NCI-H1105 treated with DMSO at 0.1 percent for 48 hours (cell line): ENCODE measurements around the gene DNAJC17.

ENCODE experiments used
- DNase-seq: peaks from one replicate; lab custom pipeline; 2025; lab: John Stamatoyannopoulos, UW

DNAJC17 gene

DNA sequence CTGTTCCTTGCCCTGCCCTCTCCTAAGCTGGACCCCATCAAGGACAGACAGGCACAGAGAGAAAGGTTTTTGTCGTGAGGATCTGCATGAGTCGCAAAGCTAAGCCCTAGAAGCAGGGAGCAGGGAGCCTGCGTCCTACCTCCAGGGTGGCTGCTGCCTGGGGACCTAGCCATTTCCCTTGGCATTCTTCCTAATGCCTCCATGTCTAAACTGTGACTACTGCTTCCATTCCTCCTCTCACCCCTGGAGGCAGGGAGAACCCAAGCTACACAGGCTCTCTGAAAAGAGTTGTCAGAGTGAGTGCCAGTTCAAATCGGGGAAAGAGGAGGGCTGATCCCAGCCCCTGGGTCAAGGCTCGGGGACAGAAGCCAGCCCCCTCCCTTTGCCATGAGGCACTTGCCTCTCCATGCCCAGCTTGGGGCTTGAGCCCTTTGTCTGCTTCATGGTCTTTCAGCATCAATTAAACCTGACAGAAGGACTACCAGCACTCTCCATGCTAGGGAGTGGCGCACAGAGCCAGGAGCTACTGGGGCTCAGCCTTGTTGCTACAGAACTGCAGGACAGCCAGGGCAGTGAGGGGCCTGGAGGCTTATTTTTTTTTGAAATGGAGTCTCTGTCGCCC lies 41.0 kb downstream of the DNAJC17 start:
- DNase-seq, result no peak

DNA sequence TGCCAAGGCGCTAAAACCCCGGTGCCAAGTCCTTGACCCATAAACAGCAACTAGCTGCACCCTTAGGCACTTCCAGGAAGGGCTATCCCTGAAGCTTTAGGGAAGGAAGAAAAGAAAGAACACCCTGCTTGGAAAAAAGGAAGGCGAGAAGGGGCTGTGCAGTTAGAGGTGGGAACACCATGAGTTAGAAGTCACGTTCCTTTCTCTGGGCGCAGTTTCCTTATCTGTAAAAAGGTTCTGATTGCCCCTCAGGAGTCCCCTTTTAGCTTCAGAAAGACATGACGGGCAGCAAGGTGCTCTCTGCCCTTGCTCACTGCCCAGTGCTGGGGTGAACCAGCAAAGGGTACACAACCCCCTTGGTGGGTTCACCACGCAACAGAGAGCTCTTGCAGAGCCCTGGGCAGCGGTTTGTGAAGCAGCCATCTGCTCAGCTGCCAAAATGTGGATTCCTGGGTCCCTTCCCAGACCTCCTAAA lies 42.6 kb downstream of the DNAJC17 start:
- DNase-seq, result no peak

DNA sequence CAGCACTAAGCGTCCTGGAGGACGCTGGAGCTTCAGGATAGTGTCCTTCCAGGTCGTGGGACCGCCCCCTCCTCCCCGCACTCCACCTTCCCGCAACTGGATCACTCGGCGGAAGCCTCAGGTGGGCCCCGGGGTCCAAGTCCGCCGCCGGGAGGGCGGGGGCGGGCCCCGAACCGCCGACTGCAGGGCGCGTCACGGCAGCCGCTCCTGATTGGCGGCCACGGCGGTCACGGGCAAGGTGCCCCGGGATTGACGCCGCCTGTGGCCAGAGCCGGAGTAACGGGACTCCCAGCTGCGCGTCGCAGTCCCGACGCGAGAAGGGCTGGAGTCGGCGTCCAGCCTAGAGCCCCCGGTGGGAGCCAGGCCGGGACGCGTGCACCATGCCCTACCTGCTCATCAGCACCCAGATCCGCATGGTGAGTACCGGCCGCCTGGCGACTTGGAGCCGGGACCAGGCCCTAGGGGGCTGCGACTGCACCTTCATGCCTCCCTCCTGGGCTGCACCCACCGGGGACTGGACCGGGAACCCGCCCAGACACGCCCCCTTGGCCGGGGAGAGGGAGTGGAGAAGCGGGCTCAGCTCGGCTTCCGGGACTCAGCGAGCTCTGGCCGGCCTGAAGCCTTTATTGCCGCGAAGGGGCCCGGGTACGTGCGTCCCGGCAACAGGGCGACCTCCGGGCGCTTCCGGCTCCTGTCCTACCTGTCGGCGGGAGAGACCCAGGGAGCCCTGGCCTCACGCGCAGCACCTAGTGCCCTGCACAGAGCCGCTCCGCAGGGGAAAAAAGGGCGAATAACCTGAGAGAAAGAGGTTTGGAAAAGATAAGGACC lies 43.3 kb downstream of the DNAJC17 start, which contains the start of gene GCHFR:
TSS of gene GCHFR (plus strand) at position 268 of the 828 bp plus-strand sequence. CDS start at position 381, 113 bp downstream.
- DNase-seq, result no peak

DNA sequence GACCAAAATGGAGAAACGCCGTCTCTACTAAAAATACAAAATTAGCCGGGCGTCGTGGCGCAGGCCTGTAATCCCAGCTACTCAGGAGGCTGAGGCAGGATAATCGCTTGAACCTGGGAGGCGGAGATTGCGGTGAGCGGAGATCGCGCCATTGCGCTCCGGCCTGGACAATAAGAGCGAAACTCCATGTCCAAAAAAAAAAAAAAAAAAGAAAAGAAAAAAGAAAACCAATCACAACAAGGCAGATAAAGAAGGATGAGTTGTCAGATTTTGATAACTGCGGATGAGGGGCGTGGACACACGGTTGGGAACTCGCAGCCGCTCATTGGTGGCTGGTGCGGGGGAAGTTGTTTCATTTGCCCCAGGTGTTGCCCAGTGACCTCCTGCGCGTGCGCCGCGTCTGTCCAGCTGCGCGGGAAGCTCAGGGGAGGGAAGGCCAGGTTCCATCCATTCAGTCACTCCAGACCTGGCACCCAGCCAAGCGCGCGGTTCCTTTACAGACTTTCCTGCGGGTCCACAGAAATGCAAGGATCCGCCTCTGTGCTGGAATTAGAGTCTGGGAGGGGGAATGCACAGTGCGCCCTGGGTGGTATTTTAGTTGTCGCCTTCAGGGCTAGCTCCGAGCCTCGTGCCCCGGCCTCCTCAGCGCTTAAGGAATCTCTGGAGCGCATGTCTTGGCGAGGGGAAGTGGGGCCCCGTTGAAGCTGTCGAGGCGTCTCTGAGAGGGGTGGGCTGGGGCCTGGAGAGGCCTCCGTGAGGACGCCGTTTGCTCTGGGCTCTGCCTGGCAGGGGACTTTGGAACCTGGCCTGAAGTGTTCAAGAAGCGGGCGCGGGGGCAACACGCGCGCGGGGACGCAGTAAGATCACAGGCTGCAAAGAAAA lies 44.1 kb downstream of the DNAJC17 start:
- DNase-seq, result no peak

DNA sequence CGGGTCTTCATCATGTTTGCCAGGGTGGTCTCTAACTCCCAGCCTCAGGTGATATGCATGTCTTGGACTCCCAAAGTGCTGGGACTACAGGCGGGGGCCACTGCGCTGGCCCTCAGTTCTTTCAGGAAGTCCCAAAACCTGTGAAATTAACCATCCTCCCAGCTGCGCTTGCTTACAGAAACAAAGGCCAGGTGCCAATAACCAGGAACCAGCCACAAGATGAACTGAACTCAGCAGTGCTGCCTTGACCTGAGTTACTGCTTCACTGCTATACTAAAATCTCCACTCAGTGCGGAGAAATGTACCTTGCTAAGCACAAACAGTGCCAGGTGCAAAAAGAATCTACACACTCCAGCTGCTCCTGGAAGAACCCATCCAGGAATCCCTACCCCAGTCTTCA lies 47.3 kb downstream of the DNAJC17 start:
- no peak for DNase-seq

DNA sequence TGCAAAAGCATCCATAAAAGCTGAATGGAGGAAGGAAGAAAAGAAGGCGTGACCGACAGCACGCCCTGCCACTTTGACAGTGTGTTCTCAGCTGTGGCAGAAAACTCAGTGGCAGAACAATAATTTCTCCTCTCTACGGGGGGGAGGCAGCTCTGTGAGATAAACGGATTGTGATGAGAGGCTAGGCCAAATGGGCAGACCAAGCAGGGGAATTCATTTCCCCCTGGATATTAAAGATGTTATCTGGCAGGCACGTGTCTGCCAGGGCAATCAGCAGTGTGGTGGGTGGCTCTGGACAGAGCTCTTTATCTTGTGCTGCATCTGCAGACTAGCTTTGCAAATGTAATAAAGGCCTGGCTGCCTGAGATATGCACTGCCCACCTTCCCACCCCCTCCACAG lies 50.3 kb downstream of the DNAJC17 start:
- DNase-seq, result no peak

DNA sequence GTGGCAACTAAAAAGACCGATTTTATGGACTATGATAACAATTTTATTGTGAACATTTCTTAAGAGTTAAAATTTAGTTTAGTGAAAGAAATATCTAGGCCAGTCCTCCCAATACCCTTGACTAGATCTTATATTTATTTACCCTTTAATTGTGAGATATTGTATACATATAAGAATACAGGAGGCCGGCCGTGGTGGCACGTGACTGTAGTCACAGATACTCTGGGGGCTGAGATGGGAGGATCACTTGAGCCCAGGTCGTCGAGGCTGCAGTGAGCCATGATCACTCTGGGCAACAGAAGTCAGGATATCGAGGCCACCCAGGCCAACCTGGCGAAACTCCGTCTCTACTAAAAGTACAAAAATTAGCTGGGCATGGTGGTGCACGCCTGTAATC lies 51.5 kb downstream of the DNAJC17 start:
- no peak for DNase-seq

DNA sequence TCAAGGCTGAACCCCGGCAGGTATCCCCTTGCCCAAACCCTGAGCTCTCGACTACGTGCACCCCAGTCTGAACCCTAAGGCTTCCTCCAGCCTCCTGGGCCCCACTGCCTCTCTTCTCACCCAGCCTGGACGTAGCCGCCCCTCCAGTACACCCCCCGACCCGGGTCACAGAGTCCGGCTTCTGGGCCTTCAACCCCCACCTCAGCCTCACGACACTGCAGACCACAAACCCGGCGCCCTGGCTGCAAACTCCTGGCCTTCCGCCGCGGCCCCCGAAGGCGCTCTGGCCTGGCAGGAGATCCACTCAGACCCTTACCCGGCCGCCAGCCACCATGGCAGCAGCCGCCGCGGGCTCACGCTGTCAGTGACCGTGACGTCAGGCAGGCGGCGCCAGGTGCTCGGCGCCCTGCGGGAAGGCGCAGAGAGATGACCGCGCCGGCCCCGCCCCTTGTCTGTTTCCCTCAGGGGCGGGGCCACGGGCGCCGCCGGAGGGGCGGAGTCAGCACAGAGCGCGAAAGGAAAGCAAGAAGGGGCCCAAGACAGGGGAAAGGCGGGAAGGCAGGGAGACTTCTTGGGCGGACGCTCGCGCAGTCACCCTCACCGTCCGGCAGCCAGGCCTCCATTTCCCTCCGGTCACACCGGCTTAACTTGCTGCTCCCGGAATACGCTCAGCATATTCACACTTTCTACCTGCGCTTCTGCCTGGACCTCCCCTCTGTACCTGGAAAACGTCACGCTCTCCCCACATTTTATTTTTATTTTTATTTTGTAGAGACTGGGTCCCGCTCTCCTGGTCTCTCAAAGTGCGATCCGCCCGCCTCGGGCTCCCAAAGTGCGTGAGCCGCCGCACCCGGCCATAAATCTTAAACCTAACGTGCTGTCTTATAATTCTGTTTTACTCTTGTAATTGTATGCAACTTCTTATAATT lies 52.1 kb downstream of the DNAJC17 start, which contains the start of gene RMDN3:
TSS of gene RMDN3 (minus strand) at position 372 of the 929 bp plus-strand sequence. CDS start 471 bp downstream, outside the sequence.
- DNase-seq, result peak; percentile 78

DNA sequence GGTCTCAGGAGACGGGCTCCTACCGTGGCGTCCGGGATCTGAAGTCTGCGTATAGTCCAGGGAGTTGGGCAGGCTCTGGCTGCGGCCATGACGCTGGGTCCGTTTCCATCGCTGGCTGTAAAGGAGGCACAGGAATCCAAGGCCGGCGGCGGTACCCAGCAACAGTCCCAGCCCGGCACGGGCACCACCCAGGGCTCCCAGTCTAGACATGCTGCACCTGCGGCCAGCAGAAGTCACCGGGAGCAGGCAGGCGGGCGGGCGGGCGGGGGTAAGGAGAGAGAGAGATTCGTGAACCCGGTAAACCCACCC lies 52.7 kb downstream of the DNAJC17 start:
- no peak for DNase-seq

DNA sequence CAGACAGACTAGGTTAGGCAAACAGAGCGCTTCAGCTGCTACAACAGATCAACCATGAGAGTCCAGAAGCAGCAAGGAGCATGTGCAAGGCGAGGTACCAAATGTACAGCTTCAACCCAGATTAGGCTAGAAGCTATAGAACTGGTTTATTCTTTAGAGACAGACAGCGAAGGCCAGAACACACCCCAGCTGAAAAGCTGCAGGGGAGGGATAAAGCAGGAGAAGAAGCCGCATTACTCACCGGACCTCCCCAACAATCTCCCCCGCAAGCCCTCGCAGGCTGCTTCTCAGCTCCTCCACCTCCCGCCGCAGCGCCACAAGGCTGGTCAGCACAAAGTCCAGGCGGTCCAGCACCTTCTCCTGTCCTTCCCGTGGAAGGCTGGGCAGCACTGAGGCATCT lies 55.5 kb downstream of the DNAJC17 start:
- DNase-seq, result no peak

DNA sequence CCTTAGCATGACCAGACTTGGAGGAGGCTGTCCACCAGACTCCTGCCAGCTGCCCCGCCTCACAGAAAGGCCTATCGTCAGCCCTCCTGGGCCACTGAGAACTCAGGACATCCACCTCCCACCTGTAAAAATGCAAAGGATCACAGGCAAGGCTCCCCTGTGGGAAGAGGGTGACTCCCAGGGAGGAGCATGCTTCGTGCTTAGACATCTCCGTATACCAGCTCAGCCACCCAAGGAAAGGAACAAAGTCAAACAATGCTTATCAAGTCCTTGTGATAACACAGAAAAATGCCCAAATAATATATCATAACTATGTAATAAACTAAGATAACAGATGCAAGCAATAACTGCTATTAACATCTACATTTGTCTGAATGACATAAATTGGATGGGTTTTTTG lies 56.4 kb downstream of the DNAJC17 start:
- no peak for DNase-seq

DNA sequence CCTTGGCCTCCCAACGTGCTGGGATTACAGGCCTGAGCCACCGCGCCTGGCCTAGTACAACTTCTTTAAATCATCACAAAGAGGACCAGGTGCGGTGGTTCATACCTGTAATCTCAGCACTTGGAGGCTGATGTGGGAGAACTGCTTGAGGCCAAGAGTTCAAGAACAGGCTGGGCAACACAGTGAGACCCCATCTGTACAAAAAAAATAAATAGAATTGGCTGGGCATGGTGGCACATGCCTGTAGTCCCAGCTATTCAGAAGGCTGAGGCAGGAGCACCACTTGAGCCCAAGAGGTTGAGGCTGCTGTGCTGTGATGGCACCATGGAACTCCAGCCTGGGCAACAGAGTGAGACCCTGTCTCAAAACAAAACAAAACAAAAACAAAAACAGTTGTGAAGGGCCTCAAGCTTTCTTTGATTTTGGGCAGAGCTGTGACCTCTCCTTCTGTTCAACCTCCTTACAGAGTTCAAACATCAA lies 58.1 kb downstream of the DNAJC17 start:
- no peak for DNase-seq

DNA sequence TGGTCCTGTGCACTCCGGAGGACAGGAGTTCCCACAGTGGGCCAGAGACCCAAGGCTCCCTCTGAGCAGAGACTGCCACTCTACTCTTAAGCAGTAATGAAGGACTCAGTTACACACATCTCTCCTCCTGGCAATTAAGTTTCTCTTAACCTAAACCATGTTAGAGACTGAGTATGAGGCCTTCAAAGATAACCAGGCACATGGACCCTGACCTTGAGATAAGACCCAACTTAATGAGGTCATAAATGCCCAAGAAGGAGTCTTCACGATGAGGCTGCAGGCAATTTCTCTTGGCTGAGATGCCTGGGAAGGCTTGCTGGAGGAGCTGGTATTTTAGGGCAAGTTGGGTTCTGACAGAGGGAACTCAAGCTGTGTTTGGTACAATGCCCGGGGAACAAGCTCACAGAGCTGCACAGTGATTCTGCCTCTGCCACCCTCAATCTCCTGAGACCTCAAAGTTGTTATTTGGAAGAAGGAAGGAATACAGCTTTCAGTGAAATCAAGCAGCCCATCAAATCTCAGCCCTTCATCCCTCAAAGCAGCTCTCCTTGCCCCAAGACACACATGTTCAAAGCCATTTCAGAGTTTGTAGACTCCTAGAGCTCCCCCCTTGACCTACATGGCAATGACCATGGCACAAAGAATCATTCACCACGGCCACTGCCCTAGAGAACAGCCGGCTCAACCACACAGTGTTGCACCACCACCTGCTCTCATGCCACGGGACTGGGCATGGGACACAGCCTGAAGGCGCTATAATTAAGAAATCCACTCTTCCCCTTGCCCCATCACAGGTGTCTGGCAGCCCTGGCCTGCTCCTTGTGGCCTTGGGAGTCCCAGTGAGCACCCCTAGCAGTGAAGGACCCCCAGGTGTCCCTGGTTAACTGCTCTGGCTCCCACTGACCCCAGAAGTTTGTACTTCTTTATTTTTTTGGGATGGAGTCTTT lies 59.3 kb downstream of the DNAJC17 start:
- no peak for DNase-seq

DNA sequence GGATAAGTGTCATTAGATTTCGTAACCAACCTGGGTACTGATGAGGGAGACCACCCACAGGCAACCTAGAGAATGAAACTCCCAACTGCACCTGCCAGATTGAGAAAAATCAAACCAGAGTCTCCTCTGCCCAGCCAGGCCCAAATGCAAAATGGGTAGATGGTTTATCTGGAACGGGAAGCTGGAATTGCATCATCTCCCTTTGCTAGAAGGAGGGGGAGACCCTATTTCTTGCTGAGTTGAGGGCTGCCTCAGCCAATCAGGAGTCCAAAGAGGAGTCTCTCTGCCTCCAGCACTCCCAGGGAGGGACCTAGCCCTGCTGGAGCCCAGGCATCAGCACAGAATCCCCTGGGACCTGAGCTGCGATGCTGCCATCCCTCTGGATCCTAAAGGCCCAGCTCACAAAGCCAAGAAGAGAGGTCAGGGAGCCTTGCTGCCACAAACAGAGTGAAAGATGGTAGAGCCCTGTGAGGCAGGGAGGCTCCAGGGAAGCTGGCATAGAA lies 60.3 kb downstream of the DNAJC17 start:
- no peak for DNase-seq

DNA sequence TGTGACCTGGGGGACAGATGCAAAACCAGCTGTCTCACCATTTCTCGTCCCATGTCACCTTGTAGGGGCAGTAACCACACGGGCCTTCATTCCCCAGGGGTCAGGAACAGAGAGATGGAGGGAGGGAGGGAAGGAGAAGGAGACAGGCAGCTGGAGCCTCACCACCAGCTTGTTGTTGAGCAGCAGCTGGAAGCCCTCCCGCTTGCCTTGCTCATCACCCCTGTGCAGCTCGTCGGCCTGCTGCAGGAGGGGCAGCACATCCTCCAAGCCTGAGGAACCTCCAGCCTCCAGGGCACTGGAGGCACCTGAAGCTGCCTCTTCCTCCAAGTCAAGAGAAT lies 62.5 kb downstream of the DNAJC17 start:
- DNase-seq, result no peak

DNA sequence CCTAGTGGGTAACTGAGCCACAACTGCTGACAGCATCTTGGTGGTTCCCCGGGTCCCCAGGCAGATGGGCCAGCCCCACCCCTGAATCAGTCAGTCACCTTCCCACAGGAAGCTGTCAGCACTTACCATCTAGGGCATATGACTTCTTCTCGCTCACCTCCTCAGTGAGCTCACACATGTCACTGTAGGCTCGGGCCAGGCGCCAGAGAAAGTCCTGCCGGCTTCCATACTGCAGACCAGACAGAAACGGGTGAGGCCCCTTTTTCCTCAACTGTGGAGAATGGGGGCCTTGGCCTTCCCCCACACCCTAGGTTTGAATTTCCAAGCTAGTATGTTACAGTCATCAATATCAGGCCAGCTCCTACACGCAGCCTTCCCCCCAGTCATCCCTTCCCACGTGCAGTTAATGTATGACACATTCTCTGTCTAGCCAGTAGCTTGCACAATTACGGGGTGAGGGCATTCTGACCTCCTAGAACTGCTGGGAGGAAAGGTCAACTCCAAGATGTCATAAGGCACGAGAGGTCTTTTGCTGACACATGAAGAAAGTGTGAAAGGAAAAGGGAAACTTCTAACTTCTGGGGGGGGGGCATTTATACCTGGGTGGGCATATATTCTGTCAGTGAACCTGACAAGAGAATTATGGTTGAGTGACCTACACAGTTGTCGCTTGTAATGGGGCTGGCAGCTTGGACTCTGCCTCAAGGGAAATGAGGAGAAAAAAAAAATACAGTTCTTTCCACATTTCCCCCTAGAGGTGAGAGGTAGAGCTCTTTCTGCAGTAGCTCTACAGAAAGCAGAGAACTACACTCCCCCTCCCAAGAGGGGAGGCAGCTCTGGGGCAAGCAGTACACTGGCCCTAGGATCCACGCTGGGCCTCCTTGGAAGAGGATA lies 63.1 kb downstream of the DNAJC17 start:
- no peak for DNase-seq

DNA sequence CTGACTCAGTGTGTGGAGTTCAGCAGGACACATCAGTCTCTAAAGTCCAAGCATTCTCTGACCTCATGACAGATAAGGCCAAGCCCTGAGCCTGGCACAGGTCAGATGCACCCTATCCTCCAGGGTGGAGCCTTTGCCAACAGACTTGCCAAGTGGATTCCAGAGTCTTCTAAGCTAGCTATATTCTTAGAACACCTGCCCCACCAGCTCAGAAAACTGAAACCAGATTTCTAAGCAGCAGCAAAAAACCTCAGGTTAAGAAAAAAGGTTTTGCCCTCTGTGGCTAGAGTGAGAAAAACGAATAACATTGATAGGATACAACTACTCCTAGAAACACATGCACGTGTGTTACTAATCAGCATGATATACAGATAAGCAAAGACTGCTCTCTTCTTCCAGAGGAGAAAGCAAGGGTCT lies 63.8 kb downstream of the DNAJC17 start:
- no peak for DNase-seq

DNA sequence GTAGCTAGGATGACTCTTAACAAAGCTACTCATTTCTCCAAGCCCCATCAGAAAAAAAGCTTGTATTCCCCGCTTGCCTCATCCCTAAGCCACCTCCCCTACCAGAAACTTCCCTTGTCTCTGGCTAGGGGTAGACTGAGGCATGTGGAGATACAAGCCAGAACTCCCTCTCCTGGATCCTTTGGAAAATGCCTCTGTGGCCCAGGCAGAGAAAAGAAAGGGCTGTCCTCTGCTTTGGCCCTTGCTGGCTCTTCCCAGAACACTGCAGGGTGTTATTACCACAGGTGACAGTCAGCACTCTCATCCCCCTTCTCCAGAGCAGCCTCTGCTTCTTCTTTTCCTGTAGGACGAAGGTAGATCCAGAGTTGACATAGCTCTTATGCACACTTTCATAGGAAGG lies 67.4 kb downstream of the DNAJC17 start:
- no peak for DNase-seq

DNA sequence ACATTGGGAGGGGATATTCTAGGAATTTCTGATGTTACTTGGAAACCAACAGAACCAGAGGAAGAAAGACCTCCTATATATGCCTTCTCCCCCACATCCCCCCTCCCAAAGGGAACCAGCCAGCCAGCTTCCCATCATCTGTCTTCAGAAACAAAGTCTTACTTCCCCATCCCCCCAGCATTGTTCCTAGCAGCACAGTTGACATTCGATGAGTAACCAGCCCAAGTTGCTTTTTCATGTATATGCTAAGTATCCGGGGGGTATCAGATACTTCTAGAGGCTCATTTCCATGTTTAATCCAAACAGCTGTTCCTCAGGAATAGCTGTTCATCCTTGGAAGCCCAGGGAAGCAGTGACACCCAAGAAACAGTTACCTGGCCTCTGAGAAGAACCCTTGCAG lies 68.2 kb downstream of the DNAJC17 start:
- no peak for DNase-seq
